GM03348 (cell line): ENCODE results near the gene CIB2.

Experiments used
- DNase-seq: peaks from one replicate; pipeline ENCODE4 v3.0.0; 2012; ENCODE audit warnings: low spot score

Gene CIB2

DNA sequence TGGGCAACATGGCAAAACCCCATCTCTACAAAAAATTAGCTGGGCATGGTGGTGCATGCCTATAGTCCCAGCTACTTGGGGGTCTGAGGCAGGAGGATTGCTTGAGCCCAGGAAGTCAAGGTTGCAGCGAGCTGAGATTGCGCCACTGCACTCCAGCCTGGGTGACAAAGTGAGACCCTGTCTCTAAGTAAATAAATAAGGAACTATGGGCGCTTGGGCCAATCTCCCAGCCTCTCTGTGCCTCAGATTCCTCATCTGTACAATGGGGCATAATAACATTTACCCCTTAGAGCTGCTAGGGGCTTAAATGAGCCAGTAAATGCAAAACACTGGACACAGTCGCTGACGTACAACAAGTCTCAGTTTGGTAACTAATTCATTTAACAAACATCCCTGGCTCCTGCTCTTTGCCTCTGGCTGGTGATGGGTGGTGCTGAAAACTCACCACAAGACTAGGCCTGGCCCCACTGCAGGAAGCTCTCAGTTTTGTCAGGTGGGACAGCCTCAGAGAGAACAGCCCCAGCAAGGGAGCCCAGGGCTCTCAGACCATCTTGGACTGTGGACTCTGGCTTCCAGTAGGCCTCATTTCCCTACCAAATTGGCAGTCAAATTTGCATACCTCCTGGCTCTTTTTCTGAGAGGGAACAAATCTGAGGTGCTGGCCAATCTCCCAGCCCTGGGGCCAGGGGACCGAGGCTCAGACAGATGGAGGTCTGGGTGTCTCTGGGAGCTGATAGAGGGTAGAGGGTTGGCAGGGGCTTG lies 47.4 kb downstream of the CIB2 start:
- DNase-seq, result no peak

DNA sequence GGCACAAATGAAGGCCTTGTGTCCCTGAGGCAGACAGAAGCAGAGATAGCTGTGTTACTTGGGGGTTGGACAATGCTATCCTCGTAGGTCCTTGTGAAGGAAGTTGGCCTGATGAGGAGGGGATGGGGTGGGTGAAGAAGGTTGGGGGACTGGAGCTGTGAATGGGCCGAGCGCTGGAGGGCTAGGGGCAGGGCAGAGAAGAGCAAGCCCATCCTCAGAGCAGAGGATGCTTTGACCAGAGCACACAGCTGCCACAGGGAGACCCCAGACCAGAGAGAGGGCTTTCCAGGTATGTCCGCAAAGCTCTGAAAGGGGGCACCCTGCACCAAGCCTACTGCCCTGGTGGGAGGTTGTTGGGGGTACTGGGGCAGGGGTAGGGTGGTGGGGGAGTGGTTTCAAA lies 48.1 kb downstream of the CIB2 start:
- no peak for DNase-seq

DNA sequence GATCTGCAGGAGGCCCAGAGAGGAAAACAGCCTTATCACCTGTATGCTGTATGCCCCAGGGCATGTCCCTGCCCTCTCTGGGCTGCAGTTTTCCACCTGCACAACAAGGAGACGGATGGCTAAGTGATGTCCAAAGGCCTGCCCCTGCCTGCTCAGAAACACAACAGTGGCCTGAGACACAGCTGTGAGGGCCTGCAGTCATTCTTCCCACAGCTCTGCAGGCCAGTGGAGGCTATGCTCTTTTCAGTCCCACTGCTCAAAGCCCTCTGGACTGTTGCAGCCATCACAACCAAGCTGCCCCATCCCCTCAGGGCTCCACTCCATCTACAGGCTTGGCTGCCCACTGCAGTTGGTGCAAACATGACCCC lies 48.5 kb downstream of the CIB2 start:
- DNase-seq, result no peak

DNA sequence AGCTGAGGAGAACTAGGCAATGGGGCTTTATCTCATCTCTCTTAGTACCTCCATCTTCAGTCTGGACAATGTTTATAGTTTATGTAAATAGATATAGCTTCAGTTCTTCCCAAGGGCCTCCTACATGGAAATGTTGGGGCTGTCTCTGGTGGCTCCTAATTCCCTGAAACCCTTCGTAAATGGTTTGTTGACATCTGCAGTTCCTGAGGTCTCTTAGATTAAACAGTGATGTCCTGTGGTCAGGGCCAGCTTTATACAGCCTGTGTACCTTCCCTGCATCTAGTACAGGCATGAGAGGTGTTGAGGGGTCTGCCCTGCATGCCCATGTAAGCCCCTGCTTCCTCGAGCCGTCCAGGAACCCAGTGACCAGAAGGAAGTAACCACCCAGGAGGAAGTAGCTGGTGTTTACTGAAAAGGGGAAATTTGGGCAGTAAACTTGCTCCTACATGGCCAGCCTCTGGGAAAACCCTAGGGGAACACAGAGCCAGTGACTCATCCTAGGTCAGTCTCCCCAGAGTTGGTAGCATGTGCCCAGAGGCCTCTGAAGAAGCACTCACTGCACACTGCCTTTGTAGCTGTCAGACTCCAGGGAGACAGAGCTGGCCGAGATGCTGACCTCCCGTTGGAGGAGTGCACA lies 49.0 kb downstream of the CIB2 start:
- DNase-seq, result no peak

DNA sequence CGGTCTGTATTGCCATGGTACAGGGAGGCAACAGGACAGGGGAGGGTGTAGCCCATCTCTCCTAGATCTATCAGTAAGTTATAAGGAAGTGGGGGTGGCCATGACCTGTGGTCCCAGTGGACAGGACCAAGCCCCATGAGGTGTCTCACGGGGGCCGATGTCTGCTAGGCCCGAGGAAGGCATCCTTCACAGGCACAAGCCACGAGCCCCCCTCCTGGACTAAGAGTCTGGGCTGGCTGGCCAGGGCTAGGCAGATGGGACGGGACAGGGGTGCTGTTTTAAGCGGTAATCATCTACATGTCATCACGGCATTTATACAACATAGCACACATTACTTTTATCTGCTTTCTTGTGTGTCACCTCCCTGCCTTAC lies 51.2 kb downstream of the CIB2 start:
- DNase-seq, result no peak

DNA sequence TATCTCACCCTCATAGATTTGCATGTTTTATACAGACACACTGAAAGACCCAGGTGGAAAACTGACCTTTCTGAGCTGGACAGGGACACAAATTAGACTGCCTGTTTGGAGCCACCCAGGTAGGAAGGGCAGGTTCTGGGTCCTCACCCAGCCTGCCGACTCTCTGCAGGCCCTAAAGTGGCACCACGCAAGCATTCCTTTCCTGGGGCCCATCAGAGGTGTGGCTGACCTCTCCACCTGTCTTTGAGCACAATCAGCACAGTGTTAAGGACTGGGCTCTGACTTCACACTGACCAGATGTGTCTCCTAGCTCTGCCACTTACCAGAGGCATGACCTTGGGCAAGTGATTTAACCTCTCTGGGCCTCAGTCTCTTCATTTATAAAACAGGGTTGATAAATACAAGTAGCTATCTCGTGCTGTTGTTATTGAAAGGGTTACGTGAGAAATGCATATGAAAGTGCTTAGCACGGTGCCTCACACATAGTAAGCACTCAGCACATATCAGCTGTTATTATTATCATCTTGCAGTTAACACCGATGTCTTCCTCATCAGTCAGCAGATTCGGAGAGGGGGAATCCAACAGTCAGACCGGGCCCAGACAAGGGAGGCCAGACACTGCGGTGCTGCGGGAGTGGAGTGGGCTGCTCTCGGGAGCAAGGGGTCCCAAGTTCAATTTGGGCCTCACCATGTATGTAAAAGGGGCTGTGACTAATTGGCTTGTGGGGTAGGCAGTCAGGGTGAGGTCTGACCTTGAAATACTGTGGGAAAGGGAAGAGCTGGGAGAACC lies 51.8 kb downstream of the CIB2 start:
- DNase-seq, result no peak

DNA sequence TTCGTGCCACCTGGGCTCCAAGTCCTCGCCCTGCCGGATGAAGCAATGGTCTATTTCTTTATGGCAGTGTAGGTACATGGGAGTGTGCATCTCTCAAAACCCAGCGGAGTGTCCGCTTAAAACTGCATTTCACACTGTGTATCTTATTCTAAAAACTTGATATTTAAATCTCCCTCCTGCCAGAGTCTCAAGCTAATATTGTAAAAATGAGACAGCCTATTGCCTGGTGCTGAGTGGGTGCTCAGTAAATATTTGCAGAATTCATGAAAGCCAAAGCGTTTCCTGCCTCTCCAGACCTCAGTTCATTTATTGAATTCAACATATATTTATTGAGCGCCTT lies 53.4 kb downstream of the CIB2 start:
- DNase-seq, result no peak

DNA sequence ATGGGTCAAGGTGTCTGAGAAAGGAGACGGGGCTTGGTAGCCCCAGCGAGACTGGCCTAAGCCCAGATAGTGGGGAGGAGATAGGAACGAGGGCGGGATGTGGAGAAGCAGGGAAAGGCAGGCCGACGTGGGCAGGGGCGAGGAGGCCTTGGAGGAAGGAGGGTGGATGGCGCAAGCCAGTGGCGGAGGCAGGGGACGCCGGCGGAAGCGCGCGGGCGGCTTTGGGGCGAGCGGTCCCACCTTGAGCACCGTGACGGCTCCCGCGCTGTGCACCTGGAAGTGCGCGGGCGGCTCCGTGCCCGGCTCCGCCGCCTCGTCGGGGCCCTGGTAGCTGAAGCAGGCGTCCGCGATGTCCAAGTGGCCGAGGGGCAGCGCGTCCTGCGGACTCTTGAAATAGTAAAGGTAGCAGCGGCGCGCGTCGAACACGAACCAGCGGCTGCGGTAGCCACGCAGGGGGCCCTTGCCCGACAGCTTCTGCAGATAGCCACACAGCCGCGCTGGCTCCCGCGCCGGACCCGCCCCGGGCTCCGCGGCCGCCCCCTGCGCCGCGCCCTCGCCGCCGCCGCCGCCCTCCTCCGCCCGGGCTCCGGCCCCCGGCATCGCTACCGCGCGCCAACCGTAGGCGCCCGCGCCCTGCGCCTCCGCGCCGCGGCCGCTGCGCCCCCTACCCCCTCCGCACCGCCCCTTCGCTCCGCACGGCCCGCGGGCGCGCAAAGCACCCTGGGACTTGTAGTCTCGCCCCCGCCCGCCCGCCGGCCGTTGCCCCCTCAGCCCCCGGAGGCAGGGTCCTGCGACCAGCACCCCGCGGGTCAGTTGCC lies 54.0 kb downstream of the CIB2 start, which contains the start of gene TBC1D2B:
Gene TBC1D2B (minus strand): TSS at position 659 of the 818 bp plus-strand sequence. CDS start 59 bp downstream, at position 600.
- DNase-seq, result peak; percentile 89

DNA sequence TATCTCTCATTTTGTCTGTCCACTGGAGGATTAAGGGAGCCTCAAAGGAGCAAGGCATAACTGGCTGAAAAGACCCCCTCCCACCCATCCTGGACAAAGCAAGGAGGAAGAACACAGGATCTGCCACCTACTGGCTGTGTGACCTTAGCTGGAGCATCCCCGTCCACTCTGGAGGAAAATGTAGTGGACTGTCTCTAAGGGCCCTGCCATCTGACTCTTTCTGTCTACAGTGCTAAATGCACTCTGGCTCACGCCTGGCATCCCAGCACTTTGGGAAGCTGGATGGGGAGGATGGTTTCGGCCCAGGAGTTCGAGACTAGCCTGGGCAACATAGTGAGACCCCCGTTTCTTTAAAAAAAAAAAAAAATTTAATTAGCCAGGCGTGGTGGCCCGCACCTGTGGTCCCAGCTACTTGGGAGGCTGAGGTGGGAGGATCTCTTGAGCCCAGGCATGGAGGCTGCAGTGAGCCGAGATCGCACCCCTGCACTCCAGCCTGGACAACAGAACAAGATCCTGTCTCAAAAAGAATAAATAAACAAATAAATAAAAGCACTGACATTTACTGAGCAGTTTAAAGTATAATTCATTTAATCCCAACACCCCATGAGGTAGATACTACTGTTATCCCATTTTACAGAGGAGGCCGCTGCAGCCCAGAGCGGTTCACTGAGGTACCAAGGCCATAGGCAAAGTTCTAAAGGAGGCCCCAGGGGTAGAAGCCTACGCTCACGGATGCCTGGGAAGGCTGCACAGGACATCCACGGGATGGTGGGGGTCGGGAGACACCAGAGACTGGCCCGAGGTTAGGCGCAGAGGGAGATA lies 54.8 kb downstream of the CIB2 start:
- no peak for DNase-seq

DNA sequence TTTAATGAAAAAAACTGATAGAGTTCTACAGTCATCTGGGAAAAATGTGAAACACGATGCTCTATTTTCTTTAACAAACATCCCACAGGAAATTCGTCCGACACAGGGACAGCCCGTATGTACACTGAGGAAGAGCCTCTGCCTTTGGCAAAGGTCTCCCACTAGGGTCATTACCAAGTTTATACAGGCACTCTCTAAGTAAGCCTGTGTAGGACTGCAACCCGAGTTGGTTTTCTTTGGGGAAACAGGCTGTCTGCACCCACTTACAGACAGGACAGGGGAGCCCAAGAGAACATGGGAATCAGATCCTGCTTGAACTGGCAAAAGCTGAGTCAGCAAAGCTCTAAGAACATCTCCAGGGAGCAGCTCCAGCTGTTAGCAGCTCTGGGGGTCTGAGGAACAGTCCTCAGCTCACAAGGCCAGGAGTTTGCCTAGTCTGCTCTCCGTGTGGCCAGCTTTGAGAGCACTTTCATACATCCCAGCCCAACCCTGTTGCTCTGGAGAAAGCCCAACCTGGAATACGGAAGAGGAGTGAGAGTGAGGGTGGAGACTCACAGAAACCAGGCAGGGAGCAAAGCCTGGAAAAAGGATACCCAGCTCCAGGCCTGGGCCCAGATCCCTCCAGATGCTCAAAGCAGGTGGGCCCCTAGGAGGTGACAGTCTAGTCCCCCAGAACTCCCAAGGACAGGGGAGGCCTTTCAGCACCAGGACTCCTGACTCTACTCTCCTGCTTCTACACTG lies 55.6 kb downstream of the CIB2 start:
- peak; percentile 58 for DNase-seq

DNA sequence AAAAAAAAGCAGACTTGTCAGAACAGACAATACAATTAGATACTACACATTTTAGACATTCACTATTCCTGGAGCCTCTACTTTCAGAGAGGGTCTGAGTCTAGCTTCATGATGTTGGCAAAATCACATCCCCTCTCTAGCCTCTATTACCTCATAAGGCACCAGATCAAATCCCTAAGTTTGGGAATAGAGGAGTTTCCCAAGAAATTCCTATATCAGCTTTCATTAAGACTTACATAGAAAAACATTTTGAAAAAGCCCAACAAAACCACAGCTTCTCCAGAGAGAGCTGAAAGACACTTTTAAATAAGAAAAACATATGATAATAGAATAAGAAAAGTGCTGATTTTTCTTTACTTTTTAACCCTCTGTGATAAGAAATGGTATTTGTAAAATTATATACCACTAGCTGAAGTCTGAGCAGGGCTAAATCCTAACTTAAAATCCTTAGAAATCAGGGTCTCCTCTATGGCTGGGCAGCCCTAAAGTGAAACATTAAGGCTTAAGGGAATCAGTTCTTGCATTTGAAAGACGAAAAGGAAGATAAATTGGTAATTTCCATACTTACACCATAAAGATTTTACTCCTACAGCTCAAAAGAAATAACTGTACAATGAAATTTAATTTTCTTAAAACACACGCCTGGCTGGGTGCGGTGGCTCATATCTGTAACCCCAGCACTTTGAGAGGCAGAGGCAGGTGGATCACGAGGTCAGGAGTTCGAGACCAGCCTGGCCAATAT lies 58.0 kb downstream of the CIB2 start:
- DNase-seq, result no peak

DNA sequence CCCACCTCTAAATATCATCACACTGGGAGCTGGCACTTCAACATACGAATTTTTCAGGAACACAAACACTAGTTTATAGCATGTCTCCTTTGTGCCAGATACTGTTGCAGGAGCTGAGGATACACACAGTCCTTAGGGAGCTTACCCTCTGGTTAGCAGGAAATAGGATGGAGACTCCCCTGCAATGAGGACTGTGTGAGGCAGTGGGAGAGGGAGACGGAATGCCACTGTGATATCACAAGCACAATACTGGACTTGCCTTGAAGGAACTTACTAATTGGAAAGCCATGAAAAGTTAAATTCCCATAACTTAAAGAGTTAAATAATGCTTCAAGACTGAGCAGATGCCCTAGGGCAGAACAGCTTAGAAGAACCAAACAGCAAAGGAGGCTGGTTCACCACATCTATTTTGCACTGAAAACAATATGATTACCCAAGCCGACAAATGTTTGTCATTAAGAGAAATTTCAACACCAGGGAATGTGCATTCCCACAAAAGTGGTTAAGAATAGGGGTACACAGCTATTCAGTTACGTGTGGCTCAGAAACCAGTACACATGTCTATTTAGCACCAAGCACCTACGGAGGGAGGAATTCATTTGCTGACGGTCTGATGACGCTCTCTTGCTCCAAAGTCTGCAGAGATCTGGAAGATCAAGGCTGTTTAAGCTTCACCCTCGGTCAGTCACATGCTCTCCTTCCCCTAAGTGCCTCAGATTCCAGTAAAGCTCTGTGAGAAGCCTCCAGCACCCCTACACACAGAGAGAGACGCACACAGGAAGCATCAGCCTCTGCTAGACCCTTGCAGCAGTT lies 59.0 kb downstream of the CIB2 start:
- DNase-seq, result peak; percentile 58

DNA sequence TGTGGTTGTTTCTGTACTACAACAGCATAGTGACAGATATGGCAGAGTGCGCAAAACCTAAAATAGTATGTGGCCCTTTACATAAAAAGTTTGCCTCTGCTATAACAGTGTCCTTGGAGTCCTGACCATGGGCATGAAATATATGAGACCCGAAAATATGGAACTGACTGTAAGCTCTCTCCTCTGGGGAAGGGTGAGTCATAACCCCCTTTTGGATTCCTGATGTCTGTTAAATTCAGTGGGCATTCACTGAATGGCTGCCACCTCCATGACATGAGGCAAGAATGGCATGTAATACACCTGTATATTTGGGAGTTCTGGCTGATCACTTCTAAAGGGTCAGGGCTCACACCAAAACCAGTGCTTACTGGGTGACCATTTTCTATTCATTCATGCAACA lies 59.9 kb downstream of the CIB2 start:
- no peak for DNase-seq

DNA sequence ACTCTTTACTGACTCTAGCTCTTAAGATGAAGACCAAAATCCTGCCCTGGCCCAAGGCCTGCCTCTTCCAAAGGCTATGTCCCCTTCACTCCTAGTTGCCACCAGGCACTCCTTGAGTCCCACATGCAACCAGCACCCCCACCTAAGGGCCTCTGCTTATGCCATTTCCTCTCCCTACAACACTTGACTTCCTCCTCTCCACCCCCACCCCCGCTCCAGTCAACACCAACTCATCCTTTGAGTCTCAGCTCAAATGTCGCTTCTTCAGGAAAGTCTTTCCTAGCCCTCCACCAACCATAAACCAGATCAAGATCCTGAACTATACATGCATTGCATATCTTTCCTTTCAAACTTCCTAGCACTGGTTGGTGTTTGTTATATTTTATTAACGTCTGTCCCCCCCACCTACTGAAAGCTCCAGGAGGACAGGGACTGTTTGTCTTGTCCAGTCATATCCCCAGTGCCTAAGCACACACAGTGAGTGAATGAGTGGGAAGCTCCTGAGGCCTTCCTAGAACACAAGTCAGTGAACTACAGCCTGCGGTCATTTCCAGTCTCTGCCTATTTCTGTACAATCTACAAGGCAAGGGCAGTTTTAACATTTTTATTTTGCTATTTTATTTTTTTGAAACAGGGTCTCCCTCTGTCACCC lies 61.1 kb downstream of the CIB2 start:
- no peak for DNase-seq

DNA sequence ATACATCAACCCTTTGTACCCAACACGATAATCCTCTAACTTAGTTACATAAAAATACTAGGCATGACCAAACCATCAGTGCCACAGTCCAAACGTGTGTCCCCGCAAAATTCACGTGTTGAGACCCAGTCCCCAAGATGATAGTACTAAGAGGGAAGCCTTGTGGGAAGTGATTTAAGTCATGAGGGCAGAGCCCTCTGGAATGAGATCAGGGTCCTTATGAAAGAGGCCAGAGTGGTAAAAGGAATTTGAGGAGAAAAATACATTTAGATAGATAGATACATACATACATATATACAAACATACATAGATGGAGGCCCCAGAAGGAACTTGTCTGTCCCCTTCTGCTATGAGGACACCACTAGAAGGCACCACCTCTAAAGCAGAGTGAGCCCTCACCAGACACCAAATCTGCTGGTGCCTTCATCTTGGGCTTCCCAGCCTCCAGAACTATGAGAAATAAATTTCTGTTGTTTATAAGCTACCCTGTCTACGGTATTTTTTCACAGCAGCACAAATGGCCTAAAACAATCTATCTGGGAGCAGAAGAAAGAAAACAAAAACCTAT lies 61.7 kb downstream of the CIB2 start:
- no peak for DNase-seq

DNA sequence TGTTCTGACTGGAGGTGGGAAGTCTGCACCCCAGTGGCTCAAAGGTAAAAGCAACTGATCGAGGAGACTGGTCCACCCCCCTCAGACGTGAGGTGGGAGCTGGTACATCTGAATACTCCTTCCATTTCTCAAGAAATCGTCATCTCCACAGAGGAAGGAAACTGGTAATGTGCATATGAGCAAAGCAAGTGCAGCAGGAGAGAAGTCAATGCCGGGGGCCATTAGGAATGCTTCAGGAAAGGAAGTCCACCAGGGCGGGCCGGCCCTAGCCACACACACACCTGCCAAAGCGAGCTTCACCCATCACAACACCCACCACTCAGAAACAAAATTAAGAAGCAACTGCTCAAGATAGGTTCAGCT lies 62.2 kb downstream of the CIB2 start:
- DNase-seq, result no peak

DNA sequence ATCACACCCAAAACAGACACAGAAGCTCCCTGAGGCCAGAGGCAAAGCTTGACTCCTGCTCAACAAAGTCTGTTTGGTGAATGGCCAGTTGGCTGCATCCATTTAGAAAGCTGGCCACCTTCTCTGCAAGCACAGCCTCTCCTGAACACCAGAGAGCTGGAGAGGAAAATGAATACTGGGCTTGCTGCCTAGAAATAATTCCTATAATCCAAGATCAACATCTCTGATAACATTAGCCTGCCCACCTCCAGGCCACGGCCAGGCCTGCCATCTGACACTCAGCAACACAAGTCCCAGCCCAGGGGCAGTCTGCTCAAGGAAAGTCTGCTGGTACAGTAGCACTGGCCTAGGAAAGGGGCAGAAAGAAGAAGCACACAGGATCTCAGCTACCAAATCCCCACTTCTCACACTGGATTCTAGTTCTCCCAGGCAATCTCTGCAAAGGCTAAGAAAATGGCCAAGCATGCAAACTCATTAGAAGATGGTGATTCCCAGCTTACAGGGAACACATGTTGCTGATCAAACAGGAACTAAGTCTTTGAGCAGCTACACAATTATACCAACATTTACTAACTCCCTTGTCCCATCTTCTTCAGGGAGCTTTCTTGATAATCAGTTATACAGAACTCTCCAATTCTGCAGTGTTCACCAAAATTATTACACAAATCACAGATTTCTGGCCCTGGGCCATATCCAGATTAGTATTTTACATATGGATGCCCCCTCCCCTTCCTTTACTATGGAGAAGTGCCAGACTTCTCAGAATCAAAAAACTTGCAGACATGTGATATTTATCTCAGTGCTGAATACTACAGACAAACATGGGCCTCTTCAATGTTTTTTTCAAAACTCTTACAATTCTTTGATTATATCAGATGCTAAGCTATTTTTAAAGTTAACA lies 63.7 kb downstream of the CIB2 start:
- DNase-seq, result no peak
